ENCODE results near the gene PLA2G6.

PLA2G6 gene

DNA sequence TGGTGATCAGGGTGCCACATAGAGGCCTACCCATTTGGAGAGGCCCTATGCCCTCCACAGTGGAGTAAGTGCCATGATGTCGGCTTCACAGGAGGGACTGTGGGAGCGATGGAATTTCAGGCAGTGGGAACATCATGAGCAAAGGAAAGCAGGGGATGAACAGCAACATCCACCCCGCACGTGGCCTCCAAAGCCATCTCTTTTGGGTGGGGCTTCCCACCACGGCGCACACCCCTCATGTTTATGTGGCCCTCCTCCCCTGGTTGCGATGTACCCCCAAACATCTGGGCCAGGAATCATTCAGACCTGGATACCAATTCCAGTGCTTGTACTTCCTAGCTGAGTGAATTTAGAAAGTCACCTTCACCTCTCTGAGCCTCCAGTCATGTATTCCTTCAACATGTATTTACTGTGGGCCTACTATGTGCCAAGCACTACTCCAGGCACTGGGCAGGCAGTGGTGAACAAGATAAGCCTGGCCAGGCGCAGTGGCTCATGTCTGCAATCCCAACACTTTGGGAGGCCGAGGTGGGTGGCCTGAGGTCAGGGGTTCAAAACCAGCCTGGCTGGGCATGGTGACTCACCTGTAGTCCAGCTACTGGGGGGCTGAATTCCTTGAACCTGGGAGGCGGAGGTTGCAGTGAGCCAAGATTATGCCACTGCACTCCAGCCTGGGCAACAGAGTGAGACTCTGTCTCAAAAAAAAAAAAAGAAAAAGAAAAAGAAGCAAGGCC lies 18.4 kb upstream of the PLA2G6 start:
- in situ Hi-C loops (cut with HindIII; ENCODE audit: low sequenced_read_pairs): no loop called here
- TF ChIP-seq, protein P1, sequence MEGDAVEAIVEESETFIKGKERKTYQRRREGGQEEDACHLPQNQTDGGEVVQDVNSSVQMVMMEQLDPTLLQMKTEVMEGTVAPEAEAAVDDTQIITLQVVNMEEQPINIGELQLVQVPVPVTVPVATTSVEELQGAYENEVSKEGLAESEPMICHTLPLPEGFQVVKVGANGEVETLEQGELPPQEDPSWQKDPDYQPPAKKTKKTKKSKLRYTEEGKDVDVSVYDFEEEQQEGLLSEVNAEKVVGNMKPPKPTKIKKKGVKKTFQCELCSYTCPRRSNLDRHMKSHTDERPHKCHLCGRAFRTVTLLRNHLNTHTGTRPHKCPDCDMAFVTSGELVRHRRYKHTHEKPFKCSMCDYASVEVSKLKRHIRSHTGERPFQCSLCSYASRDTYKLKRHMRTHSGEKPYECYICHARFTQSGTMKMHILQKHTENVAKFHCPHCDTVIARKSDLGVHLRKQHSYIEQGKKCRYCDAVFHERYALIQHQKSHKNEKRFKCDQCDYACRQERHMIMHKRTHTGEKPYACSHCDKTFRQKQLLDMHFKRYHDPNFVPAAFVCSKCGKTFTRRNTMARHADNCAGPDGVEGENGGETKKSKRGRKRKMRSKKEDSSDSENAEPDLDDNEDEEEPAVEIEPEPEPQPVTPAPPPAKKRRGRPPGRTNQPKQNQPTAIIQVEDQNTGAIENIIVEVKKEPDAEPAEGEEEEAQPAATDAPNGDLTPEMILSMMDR (IDR thresholded peaks at IDR 0.05; ENCODE audit: low read depth, low read length, missing control alignments): no peak
- no peak for DNase-seq (ENCODE audit: low read depth)
- H3K4me3 ChIP-seq (ENCODE audit: low read depth, low read length): no peak overlapping the region

DNA sequence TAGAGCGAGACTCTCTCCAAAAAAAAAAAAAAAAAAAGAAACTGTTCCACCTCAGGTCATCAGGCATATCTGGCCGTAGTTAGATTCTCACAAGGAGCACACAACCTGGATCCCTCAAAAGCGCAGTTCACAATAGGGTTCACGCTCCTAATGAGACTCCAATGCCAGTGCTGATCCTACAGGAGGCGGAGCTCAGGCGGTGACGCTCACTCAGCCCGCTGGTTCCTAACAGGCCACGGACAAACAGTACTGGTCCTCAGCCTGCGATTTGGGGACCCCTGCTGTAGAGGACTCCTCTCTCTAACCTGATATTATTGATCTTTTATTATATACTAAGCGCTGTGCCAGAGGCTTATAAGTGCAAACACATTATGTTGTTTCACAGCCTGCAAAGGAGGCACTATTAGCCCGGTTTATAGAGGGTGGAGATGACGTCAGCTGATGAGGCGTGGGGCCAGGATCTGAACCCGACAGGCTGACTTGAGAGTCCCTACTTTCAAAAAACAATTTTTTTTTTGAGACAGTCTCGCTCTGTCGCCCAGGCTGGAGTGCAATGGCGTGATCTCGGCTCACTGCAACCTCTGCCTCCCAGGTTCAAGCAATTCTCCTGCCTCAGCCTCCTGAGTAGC lies 15.3 kb upstream of the PLA2G6 start:
- in situ Hi-C loops (cut with HindIII; ENCODE audit: low sequenced_read_pairs): no loop called here

DNA sequence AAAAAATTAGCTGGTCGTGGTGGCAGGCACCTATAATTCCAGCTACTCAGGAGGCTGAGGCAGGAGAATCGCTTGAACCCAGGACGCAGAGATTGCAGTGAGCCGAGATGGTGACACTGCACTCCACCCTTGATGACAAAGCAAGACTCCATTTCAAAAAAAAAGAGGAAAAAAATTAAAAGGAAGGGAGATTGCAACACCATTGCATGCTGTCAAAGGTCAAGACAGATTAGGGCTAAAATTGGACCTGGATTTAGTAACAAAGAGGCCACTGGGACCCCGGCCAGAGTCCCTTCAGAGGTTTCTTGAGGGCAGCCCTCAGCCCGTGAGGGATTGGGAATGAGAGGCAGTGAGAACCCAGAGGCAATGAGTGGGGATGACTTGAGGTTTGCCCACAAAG lies 11.9 kb upstream of the PLA2G6 start:
- no peak overlapping the region for H3K4me3 ChIP-seq (ENCODE audit: low read depth, low read length)
- in situ Hi-C loops (cut with HindIII; ENCODE audit: low sequenced_read_pairs): no loop called here
- TF ChIP-seq, protein P1 (IDR thresholded peaks at IDR 0.05; ENCODE audit: low read depth, low read length, missing control alignments): no peak
- DNase-seq (ENCODE audit: low read depth): no peak

More for the DNA sequence above, 15.3 kb upstream of the PLA2G6 start:
- DNase-seq (ENCODE audit: low read depth): no peak
- TF ChIP-seq, protein P1 (IDR thresholded peaks at IDR 0.05; ENCODE audit: low read depth, low read length, missing control alignments): no peak
- no peak overlapping the region for H3K4me3 ChIP-seq (ENCODE audit: low read depth, low read length)

DNA sequence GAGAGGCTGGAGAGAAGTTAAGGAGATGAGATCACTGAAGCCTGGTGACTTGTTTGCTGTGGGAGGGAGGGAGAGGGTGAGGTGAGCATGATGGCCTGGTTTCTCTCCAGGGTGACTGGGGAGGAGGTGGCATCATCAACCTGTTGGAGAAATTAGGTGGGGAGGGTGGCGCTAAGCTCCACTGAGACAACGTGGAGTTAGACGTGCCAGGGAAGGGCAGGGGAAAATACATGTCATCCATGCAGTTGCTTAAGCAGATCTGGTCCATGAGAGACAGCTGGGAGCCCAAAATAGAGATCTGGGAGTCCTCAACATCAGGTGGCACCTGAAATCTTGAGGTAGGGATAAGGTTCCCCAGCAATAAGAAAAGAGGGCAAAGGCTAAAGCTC lies 10.8 kb upstream of the PLA2G6 start:
- in situ Hi-C loops (cut with HindIII; ENCODE audit: low sequenced_read_pairs): no loop called here
- TF ChIP-seq, protein P1 (IDR thresholded peaks at IDR 0.05; ENCODE audit: low read depth, low read length, missing control alignments): no peak
- DNase-seq (ENCODE audit: low read depth): no peak
- H3K4me3 ChIP-seq (ENCODE audit: low read depth, low read length): no peak overlapping the region

DNA sequence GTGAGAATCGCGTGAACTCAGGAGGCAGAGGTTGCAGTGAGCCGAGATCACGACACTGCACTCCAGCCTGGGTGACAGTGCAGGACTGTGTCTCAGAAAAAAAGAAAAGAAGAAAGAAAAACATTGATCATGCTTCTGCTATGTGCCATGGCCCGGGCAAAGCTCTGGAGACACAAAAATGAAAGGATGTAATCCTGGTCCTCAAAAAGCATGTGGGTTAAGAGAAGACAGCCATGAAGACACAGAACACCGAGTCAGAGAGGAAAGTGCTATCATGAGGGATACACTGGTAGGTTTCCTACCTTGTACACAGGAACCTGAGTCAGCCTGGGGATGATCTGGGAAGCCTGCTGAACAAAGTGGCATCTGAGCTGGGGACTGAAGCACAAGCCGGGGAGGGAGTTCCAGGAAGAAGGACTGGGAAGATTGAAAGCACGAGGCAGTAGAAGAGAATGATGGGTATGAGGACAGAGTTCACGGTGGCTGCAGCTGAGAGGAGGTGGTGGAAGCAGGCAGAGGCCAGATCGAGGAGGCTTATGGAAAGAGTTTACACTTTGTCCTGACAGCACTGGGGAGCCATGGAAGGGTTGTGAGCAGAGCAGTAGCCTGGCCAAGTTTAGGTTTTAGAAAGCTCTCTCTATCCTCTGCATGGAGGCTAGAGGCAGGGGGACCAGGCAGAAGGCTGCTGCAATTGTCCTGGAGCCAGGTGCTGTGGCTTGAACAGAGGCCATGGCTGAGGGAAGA lies 10.3 kb upstream of the PLA2G6 start:
- DNase-seq (ENCODE audit: low read depth): no peak
- TF ChIP-seq, protein P1 (IDR thresholded peaks at IDR 0.05; ENCODE audit: low read depth, low read length, missing control alignments): no peak
- H3K4me3 ChIP-seq (ENCODE audit: low read depth, low read length): no peak overlapping the region
- in situ Hi-C loops (cut with HindIII; ENCODE audit: low sequenced_read_pairs): no loop called here

DNA sequence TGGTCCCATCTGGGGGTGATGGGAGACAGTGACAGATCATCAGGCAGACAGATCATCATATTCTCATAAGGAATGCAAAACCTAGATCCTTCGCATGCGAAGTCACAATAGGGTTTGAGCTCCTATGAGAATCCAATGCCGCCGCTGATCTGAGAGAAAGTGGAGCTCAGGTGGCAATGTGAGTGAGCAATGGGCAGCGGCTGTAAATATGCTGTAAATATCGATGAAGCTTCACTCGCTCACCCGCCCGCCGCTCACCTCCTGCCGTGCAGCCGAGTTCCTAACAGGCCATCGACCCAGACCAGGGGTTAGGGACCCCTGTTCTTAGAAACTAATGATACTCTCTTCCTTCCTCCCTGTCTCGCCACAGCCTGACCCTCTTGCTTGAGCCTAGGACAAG lies 9.4 kb upstream of the PLA2G6 start:
- in situ Hi-C loops (cut with HindIII; ENCODE audit: low sequenced_read_pairs): no loop called here
- TF ChIP-seq, protein P1 (IDR thresholded peaks at IDR 0.05; ENCODE audit: low read depth, low read length, missing control alignments): no peak

More for the DNA sequence above, 9.4 kb upstream of the PLA2G6 start:
- no peak overlapping the region for H3K4me3 ChIP-seq (ENCODE audit: low read depth, low read length)
- no peak for DNase-seq (ENCODE audit: low read depth)

Measured in astrocyte of the cerebellum (primary cell).